ENCODE measurements around the gene ILKAP.

The ILKAP gene

DNA sequence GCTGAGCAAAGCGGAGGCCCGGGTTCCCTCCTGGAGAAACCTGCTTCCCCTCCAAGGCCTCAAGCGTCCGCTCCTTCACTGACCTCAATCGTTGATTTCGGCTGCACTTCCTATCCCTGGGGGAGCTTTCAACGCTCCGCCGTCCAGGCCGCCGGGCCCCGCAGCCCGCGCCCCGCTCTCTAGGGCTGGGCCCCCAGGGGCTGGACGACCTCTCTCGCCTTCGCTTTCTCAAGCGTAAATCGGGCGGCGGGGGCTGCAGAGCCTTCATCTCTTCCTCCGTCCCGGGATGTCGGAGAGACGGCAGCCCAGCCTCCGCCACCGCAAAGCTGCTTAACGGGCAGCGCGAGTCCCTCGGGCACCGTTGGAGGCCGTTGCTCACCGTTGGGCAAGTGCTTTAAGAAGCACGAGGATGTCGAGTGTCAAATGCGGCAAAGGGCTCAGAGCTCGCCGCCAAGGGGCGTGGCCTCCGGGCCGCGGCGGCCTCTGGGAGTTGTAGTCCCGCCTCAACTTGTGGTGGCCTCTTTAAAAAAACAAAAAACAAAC, 27.8 kb upstream of the ILKAP start:
- peak; percentile 84 for DNase-seq (ENCODE audit: low spot score)
- in situ Hi-C loops (cut with MboI; ENCODE audit: low sequenced_read_pairs, unreplicated experiment) = no loop called here
- TF ChIP-seq, protein P1, sequence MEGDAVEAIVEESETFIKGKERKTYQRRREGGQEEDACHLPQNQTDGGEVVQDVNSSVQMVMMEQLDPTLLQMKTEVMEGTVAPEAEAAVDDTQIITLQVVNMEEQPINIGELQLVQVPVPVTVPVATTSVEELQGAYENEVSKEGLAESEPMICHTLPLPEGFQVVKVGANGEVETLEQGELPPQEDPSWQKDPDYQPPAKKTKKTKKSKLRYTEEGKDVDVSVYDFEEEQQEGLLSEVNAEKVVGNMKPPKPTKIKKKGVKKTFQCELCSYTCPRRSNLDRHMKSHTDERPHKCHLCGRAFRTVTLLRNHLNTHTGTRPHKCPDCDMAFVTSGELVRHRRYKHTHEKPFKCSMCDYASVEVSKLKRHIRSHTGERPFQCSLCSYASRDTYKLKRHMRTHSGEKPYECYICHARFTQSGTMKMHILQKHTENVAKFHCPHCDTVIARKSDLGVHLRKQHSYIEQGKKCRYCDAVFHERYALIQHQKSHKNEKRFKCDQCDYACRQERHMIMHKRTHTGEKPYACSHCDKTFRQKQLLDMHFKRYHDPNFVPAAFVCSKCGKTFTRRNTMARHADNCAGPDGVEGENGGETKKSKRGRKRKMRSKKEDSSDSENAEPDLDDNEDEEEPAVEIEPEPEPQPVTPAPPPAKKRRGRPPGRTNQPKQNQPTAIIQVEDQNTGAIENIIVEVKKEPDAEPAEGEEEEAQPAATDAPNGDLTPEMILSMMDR (IDR thresholded peaks at IDR 0.05; ENCODE audit: borderline replicate concordance, control extremely low read depth, extremely low read depth, insufficient read depth, missing control alignments) = no peak

- in situ Hi-C loops (cut with MboI; ENCODE audit: low sequenced_read_pairs, unreplicated experiment) = no loop called here
- DNase-seq (ENCODE audit: low spot score) = peak; percentile 20
- TF ChIP-seq, protein P1 (IDR thresholded peaks at IDR 0.05; ENCODE audit: borderline replicate concordance, control extremely low read depth, extremely low read depth, insufficient read depth, missing control alignments) = no peak
These were observed 27.2 kb upstream of the ILKAP start for GRCh38 chr2:238230699-238231098.

- TF ChIP-seq, protein P1 (IDR thresholded peaks at IDR 0.05; ENCODE audit: borderline replicate concordance, control extremely low read depth, extremely low read depth, insufficient read depth, missing control alignments) = no peak
- DNase-seq (ENCODE audit: low spot score) = peak; percentile 7
- in situ Hi-C loops (cut with MboI; ENCODE audit: low sequenced_read_pairs, unreplicated experiment) = no loop called here
These were observed 25.2 kb upstream of the ILKAP start for GRCh38 chr2:238228700-238229099.

DNA sequence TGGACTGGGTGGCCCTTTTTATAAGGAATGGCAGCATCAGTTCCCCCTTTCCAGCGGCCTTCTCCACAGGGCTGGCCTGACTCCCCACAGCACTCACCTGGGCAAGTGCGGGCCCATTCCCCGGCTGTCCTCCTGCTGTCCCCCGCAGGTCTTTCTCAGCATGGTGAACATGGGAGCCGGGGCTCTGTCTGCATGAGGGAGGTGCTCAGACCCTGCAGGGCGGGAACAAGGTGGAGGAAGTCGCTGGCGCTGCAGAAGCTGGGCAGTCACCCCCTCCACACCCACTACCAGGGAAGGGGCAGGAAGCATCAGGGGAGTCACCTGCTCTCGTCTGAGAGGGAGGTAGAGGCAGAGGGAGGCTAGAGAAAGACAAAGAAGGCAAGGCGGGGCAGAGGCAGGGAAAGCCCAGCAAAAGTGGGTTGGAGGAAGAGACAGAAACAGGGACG, 24.1 kb upstream of the ILKAP start:
- in situ Hi-C loops (cut with MboI; ENCODE audit: low sequenced_read_pairs, unreplicated experiment) = no loop called here

DNA sequence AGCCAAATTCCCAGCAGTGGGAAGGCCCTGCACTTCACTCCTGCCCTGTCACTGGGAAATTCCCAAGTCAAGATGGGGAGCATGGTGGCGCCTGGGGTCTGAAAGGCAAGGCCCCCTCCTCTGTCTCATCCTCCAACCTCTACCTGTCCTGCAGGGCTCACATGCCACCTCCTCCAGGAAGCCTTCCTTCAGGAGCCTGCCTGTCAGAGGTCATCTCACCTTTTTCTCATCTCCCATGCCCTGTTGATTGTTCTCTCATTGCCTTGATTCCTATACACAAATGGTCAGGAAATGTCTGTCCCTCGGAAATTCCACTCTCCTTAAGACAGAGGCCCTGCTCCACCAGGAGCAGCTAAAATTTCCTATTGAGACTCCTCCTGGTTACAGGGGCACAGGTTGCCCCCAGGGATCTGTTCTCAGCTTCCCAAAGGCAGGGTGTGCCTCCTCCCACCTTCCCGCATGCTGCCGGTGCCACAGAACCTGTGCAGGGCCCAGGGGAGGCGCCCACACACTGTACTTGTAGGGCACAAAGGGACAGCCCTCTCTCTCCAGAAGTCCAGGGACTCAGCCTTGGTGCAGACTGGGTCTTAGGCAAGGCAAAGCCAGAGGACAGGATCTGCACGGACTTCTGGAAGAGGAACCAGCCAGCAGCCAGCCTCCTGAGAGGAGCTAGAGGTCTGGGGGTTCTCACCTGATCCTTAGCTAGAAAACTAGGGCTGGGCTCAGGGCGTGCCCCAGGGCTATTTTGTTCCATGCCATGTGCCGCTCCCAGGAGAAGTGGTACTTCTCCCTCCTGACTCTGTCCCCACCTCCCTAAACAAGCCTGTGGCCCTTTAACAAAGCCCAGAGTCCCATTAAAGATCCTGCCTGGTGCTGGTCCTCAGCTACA, 23.4 kb upstream of the ILKAP start:
- in situ Hi-C loops (cut with MboI; ENCODE audit: low sequenced_read_pairs, unreplicated experiment) = no loop called here
- DNase-seq (ENCODE audit: low spot score) = peak; percentile 16
- TF ChIP-seq, protein P1 (IDR thresholded peaks at IDR 0.05; ENCODE audit: borderline replicate concordance, control extremely low read depth, extremely low read depth, insufficient read depth, missing control alignments) = no peak

More for the DNA sequence above, 24.1 kb upstream of the ILKAP start:
- DNase-seq (ENCODE audit: low spot score) = peak; percentile 8
- TF ChIP-seq, protein P1 (IDR thresholded peaks at IDR 0.05; ENCODE audit: borderline replicate concordance, control extremely low read depth, extremely low read depth, insufficient read depth, missing control alignments) = no peak

DNA sequence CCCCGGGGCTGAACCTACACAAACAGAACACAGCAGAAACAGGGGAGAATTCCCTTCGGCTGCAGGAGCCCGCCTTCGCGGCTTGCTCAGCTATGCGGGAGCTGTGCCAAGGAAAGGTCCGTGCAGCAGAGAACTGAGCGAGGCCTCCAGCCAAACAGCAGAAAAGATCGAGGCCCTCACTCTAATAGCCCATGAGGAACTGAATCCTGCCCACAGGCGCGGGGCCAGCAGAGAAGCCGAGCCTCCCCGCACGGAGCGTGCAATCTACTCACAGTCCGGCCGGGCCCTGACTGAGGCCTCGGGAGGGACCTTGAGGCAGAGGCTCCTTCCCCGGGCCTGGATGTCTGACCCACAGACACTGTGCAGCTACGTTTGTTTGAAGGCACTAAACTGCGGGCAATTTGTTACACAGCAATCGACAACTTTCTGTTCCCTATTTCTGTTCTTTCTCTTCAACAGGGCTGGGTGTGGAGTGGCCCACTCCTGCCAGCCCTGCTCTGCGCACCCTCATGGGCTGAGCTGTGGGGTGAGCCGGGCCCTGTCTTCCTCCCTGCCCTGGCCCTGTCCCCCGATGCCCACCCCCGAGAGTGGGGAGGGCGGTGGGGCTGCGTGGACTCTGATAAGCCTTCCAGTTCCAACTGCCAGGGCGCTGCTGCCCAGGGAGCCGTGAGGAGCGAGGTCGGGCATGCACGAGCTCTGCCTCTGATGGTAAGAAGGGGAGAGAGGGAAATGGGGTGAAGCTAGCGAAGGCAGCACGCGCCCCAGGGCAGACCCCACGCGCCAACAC, 22.6 kb upstream of the ILKAP start:
- TF ChIP-seq, protein P1 (IDR thresholded peaks at IDR 0.05; ENCODE audit: borderline replicate concordance, control extremely low read depth, extremely low read depth, insufficient read depth, missing control alignments) = no peak
- peak; percentile 36 for DNase-seq (ENCODE audit: low spot score)
- in situ Hi-C loops (cut with MboI; ENCODE audit: low sequenced_read_pairs, unreplicated experiment) = no loop called here

Data from GM13976 (cell line).